NT2/D1 (cell line): ENCODE data around the gene THSD7A.

Experiments
- SUZ12 ChIP-seq: IDR thresholded peaks from 2 replicates; pipeline ENCODE4 v1.6.1; 2011; ENCODE audit not compliant: insufficient read length, insufficient read depth; ENCODE audit errors: extremely low read depth
- ZNF274 ChIP-seq: IDR thresholded peaks from 2 replicates; pipeline ENCODE4 v1.6.1; 2011; ENCODE audit warnings: mild to moderate bottlenecking, low read depth, low read length

DNA sequence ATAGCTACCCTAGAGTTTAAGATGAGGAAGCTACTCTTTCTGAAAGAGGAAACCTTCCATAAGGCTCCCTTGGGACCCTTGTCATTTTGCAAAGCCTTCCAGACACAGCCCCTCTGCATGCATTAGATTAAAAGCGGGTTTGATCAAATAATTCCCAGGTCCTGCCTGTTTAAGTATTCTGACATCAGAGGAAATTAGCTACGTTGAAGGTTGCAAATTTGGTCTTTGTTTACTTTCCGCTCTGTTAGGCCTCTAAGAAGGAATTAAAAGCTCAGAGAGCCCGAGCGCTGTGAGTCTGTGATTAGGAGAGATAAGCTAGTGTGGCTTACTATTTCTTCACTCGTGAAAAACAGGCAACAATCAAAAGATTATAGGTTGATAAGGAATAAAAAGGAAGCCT lies 1.4 kb upstream of the THSD7A start:
- TF ChIP-seq SUZ12 = no peak
- no peak for TF ChIP-seq ZNF274
